Ascending aorta (tissue), 2 donors: Measurements from ENCODE around the gene FBXO31. TPM values are rescaled to one million over a fixed set of nuclear protein-coding genes. Genes with fewer than 3 reads are reported as not detected.
A peak's percentile ranks its signal among the peaks of the same experiment; 100 is the strongest.

Experiments used
- DNase-seq, 2 donors: peaks; one replicate each; pipeline ENCODE4 v3.0.0-alpha.2; 2019; ENCODE audit warnings: low spot score in 2 of 2
- H3K27ac ChIP-seq, 2 donors: fragments of 200-600 bp; sonication (generic); one replicate each; pipeline ENCODE4 v1.5.1; 2016 to 2017; ENCODE audit warnings: mild to moderate bottlenecking in 1 of 2
- H3K27me3 ChIP-seq: fragments of 200-600 bp; sonication (generic); one replicate; pipeline ENCODE4 v1.5.1; 2017
- H3K36me3 ChIP-seq, 2 donors: fragments of 200-600 bp; sonication (generic); one replicate each; pipeline ENCODE4 v1.5.1; 2016
- H3K4me1 ChIP-seq, 2 donors: fragments of 200-600 bp; sonication (generic); one replicate each; pipeline ENCODE4 v1.5.1; 2016 to 2017; ENCODE audit warnings: mild to moderate bottlenecking in 1 of 2
- H3K4me3 ChIP-seq, 2 donors: fragments of 200-600 bp; sonication (generic); one replicate each; pipeline ENCODE4 v1.5.1; 2016 to 2017; ENCODE audit warnings: mild to moderate bottlenecking in 1 of 2
- H3K9me3 ChIP-seq, 2 donors: fragments of 200-600 bp; sonication (generic); one replicate each; pipeline ENCODE4 v1.5.1; 2016
- intact Hi-C: fragments of 100-400 bp; cut with DNase I; formaldehyde crosslinking; loops from one replicate; pipeline ENCODE4 v1.15.1; 2023
- total RNA-seq: library from RNA; depleted of rRNA; stranded (reverse); fragments of >200 nt; gene quantifications from one replicate; pipeline ENCODE4 v1.1.0, GENCODE V29; 2016
- TF ChIP-seq, protein P1 (sequence below), 3 experiments: fragments of 200-600 bp in 2 of 3; fragments of 450-650 bp in 1 of 3; sonication (generic) in 2 of 3; IDR thresholded peaks; one replicate each; pipeline ENCODE4 v1.5.1; 2016 to 2019; ENCODE audit warnings: antibody characterized with exemption in 3 of 3, mild to moderate bottlenecking in 1 of 3, moderate library complexity in 1 of 3

The FBXO31 gene
- total RNA-seq, 1 donor from 2014 or later = 224 TPM

- Histone ChIP-seq H3K9me3 (no peaks in the 10 kb centered on the region), H3K4me3 (no peak overlapping the region), H3K36me3 (peaks cover 60 to 86% of the 10 kb centered on the region in 2 donors), H3K27me3 (no peaks in the 10 kb centered on the region), H3K27ac (no peak overlapping the region), H3K4me1 (no peaks in the 10 kb centered on the region)
- TF ChIP-seq, protein P1, sequence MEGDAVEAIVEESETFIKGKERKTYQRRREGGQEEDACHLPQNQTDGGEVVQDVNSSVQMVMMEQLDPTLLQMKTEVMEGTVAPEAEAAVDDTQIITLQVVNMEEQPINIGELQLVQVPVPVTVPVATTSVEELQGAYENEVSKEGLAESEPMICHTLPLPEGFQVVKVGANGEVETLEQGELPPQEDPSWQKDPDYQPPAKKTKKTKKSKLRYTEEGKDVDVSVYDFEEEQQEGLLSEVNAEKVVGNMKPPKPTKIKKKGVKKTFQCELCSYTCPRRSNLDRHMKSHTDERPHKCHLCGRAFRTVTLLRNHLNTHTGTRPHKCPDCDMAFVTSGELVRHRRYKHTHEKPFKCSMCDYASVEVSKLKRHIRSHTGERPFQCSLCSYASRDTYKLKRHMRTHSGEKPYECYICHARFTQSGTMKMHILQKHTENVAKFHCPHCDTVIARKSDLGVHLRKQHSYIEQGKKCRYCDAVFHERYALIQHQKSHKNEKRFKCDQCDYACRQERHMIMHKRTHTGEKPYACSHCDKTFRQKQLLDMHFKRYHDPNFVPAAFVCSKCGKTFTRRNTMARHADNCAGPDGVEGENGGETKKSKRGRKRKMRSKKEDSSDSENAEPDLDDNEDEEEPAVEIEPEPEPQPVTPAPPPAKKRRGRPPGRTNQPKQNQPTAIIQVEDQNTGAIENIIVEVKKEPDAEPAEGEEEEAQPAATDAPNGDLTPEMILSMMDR (IDR thresholded peaks at IDR 0.05) = no peak
- DNase-seq = no peak
- intact Hi-C loops = no loop called here
Measured at GRCh38 chr16:87410530-87410929, 27.0 kb upstream of the FBXO31 start.

GRCh38 chr16:87409781-87410180, 26.2 kb upstream of the FBXO31 start:
- DNase-seq = no peak
- H3K36me3 ChIP-seq = peaks cover 60 to 86% of the 10 kb centered on the region in 2 donors
- H3K4me1 ChIP-seq = no peaks in the 10 kb centered on the region
- H3K27me3 ChIP-seq = no peaks in the 10 kb centered on the region
- H3K27ac ChIP-seq = no peak overlapping the region
- H3K4me3 ChIP-seq = no peak overlapping the region
- no peaks in the 10 kb centered on the region for H3K9me3 ChIP-seq
- intact Hi-C loops = no loop called here
- TF ChIP-seq, protein P1 (IDR thresholded peaks at IDR 0.05) = no peak

DNA sequence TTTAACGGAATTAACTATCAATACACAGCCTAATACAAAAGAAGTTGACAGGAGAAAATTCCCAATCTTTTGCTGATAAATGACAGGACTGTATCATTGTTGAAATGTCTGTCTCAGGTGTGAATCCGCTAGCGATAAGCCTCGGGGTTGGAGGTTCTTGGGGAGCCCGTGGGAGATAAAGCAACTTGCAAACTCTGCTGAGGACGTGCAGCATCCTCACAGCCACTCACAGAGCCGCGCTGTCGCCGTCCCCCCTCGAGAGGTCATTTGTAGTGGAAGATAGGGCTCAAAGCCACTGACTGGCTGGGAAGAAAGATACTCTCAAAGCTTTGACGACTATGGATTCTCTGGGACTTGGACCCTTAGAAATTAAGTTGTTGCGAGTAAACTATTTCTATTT, 25.6 kb upstream of the FBXO31 start:
- DNase-seq = no peak
- intact Hi-C loops = no loop called here
- peaks cover 59 to 86% of the 10 kb centered on the region in 2 donors for H3K36me3 ChIP-seq
- H3K27ac ChIP-seq = no peak overlapping the region
- TF ChIP-seq, protein P1 (IDR thresholded peaks at IDR 0.05) = no peak
- H3K27me3 ChIP-seq = no peaks in the 10 kb centered on the region
- H3K4me1 ChIP-seq = no peaks in the 10 kb centered on the region
- no peaks in the 10 kb centered on the region for H3K9me3 ChIP-seq
- H3K4me3 ChIP-seq = no peak overlapping the region

DNA sequence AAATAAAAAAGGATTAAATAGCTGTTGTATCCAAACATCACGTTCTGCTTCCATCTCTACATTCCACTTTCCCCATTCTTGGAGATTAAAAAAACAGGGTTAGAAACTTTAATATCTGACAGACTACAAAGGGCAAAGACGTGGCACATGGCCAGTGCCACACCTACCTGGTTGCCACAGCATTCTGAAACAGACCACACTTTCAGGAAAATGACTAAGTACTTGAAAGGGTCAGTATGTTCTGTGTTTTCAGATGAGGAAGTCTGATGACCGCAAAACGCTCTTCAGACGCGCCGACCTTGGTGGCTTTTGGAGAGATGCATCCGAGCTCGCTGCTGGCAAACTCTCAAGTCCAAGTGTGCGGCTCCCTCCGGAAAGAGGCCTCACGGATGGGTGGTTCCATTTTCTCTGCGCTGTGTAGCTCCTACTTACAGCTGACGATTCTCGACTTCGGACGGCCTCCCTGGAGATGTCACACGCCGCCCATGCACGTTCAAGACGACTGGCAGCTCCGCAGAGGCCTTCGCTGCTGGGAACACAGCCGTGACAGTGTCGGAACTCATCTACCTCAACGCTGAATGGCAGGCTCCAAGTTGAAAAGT, 24.0 kb upstream of the FBXO31 start:
- Histone ChIP-seq H3K4me1 (no peaks in the 10 kb centered on the region), H3K27me3 (no peaks in the 10 kb centered on the region), H3K36me3 (peaks cover 68 to 84% of the 10 kb centered on the region in 2 donors), H3K27ac (peak overlapping the region in 1 of 2 donors; percentile 36), H3K9me3 (no peaks in the 10 kb centered on the region), H3K4me3 (no peak overlapping the region)
- TF ChIP-seq, protein P1 (IDR thresholded peaks at IDR 0.05) = no peak
- intact Hi-C loops = no loop called here
- no peak for DNase-seq

DNA sequence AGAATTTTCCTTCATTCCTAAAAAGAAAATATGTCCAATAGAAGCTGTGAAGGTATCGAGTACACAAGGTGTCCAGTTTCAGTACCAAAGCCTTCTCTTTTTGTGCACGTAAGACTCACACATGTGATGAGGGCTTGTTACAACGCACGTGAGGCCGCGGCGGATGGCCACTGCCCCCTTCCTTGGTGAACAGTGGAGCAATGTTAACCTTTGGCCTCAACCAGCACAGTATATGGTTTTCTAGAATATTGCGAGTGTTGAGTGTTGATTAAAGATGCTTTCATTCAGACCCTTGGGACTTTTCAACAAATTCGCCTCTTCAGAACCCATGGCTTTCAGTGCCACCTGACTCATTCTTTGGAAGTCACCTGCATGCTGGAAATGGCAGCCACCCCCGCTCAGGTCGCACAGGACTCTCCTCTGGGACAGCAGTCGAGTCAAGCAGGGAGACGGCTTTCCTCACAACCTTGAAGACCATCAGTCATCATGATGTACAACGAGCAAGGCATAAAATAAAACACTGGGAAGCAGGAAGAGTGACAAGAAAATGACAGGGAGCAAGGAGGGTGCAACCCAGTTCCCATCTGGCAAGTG, 23.0 kb upstream of the FBXO31 start:
- Histone ChIP-seq H3K4me1 (no peaks in the 10 kb centered on the region), H3K36me3 (peaks cover 67 to 82% of the 10 kb centered on the region in 2 donors), H3K27ac (no peak overlapping the region), H3K27me3 (no peaks in the 10 kb centered on the region), H3K4me3 (no peak overlapping the region), H3K9me3 (no peaks in the 10 kb centered on the region)
- TF ChIP-seq, protein P1 (IDR thresholded peaks at IDR 0.05) = no peak
- no peak for DNase-seq
- intact Hi-C loops = no loop called here
